Neutrophil (primary cell): ENCODE measurements around the gene MYD88.

Experiments
- H3K27ac ChIP-seq: fragments of 200-600 bp; sonication (generic); 2 replicates; pipeline ENCODE4 v1.5.1; 2016; ENCODE audit warnings: mild to moderate bottlenecking, moderate library complexity
- H3K27me3 ChIP-seq: fragments of 200-600 bp; sonication (generic); 2 replicates; pipeline ENCODE4 v1.6.0; 2016; ENCODE audit warnings: mild to moderate bottlenecking
- H3K36me3 ChIP-seq: fragments of 200-600 bp; sonication (generic); 2 replicates; pipeline ENCODE4 v1.5.1; 2017
- H3K4me1 ChIP-seq, 2 experiments: fragments of 200-600 bp in 1 of 2; sonication (generic) in 1 of 2; 1 replicate in 1 of 2; 2 replicates in 1 of 2; pipeline versions ENCODE4 v1.5.1 to v1.6.1; 2013 to 2016; ENCODE audit warnings: low read depth in 1 of 2, low read length in 1 of 2, mild to moderate bottlenecking in 1 of 2, moderate library complexity in 1 of 2; ENCODE audit not compliant: control insufficient read depth in 1 of 2, insufficient read depth in 1 of 2
- H3K4me3 ChIP-seq, 2 experiments: fragments of 200-600 bp in 1 of 2; sonication (generic) in 1 of 2; 1 replicate in 1 of 2; 2 replicates in 1 of 2; pipeline ENCODE4 v1.5.1; 2013 to 2016; ENCODE audit warnings: low read depth in 1 of 2, low read length in 1 of 2, mild to moderate bottlenecking in 1 of 2, moderate library complexity in 1 of 2
- H3K9me3 ChIP-seq: fragments of 200-600 bp; sonication (generic); 2 replicates; pipeline ENCODE4 v1.5.1; 2016
- TF ChIP-seq, protein P1 (sequence below): fragments of 200-600 bp; sonication (generic); IDR thresholded peaks from 2 replicates; pipeline ENCODE4 v1.5.1; 2016; ENCODE audit warnings: antibody characterized with exemption

The MYD88 gene

DNA sequence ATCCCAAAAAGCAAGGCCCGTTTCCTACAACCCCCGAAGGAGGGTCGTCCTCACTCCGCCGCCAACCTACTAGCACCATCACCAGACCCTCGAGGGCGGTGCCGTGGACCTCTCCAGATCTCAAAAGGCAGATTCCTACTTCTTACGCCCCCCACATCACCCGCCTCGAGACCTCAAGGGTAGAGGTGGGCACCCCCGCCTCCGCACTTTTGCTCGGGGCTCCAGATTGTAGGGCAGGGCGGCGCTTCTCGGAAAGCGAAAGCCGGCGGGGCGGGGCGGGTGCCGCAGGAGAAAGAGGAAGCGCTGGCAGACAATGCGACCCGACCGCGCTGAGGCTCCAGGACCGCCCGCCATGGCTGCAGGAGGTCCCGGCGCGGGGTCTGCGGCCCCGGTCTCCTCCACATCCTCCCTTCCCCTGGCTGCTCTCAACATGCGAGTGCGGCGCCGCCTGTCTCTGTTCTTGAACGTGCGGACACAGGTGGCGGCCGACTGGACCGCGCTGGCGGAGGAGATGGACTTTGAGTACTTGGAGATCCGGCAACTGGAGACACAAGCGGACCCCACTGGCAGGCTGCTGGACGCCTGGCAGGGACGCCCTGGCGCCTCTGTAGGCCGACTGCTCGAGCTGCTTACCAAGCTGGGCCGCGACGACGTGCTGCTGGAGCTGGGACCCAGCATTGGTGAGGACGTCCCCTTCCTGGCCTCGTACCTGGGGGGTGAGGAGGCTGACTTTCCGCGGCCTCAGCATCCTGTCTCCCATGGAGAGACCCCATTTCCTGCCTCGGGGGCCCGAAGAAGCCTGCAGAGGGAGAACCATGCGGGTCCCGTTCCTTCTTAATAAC lies at the start of gene MYD88:
MYD88 (plus strand) TSS at position 313 of the 842 bp plus-strand sequence; CDS start at position 353, 40 bp downstream.
- H3K4me3 ChIP-seq, result peak within 1 kb of the TSS; percentile 88 to 97
- H3K4me1 ChIP-seq, result peaks cover 63 to 80% of the 10 kb centered on the region in 2 experiments
- no peaks in the 10 kb centered on the region for H3K9me3 ChIP-seq

GRCh38 chr3:38089163-38089562 lies 49.3 kb upstream of the MYD88 start:
- H3K4me3 ChIP-seq, result no peak overlapping the region
- no peaks in the 10 kb centered on the region for H3K27me3 ChIP-seq
- H3K27ac ChIP-seq, result peak overlapping the region; percentile 6
- no peaks in the 10 kb centered on the region for H3K9me3 ChIP-seq
- H3K4me1 ChIP-seq, result peaks cover 24 to 25% of the 10 kb centered on the region in 2 experiments
- TF ChIP-seq, protein P1, sequence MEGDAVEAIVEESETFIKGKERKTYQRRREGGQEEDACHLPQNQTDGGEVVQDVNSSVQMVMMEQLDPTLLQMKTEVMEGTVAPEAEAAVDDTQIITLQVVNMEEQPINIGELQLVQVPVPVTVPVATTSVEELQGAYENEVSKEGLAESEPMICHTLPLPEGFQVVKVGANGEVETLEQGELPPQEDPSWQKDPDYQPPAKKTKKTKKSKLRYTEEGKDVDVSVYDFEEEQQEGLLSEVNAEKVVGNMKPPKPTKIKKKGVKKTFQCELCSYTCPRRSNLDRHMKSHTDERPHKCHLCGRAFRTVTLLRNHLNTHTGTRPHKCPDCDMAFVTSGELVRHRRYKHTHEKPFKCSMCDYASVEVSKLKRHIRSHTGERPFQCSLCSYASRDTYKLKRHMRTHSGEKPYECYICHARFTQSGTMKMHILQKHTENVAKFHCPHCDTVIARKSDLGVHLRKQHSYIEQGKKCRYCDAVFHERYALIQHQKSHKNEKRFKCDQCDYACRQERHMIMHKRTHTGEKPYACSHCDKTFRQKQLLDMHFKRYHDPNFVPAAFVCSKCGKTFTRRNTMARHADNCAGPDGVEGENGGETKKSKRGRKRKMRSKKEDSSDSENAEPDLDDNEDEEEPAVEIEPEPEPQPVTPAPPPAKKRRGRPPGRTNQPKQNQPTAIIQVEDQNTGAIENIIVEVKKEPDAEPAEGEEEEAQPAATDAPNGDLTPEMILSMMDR, result no peak
- no peaks in the 10 kb centered on the region for H3K36me3 ChIP-seq

More for the DNA sequence above, at the start of gene MYD88:
- no peaks in the 10 kb centered on the region for H3K27me3 ChIP-seq
- TF ChIP-seq, protein P1, result no peak
- H3K27ac ChIP-seq, result peak within 1 kb of the TSS; percentile 94
- peaks cover 49% of the 10 kb centered on the region for H3K36me3 ChIP-seq

- Histone ChIP-seq H3K27me3 (no peaks in the 10 kb centered on the region), H3K4me1 (peaks cover 24 to 25% of the 10 kb centered on the region in 2 experiments), H3K4me3 (no peak overlapping the region), H3K27ac (no peak overlapping the region), H3K36me3 (no peaks in the 10 kb centered on the region), H3K9me3 (no peaks in the 10 kb centered on the region)
- TF ChIP-seq, protein P1, result no peak
Measured at GRCh38 chr3:38090453-38090852, 48.0 kb upstream of the MYD88 start.

DNA sequence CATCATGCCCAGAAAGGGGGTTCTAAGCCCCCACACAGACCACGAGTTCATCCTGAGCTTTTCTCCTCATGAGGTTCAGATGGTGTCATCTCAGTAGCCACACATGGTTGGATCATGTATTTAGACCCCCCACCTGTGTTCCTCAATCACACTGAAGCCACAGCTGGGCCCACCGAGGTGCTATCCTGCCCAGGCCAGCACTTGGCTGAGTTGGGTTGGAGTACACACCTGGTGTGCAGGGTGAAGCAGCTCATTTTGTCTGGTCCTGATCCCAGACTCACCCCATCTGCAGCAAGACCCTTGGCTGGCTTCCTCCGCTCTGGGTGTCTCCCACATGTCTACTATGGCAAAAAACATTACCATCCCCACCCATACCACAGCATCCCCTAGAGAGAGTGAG lies 43.5 kb upstream of the MYD88 start:
- Histone ChIP-seq H3K4me3 (no peak overlapping the region), H3K9me3 (no peaks in the 10 kb centered on the region), H3K36me3 (no peaks in the 10 kb centered on the region), H3K27ac (no peak overlapping the region), H3K4me1 (peaks cover 12 to 17% of the 10 kb centered on the region in 2 experiments), H3K27me3 (no peaks in the 10 kb centered on the region)
- TF ChIP-seq, protein P1, result no peak

GRCh38 chr3:38095669-38096483 lies 42.6 kb upstream of the MYD88 start:
- TF ChIP-seq, protein P1, result no peak
- Histone ChIP-seq H3K4me3 (no peak overlapping the region), H3K9me3 (no peaks in the 10 kb centered on the region), H3K36me3 (no peaks in the 10 kb centered on the region), H3K4me1 (peaks cover 12 to 17% of the 10 kb centered on the region in 2 experiments), H3K27ac (no peak overlapping the region), H3K27me3 (no peaks in the 10 kb centered on the region)
